Fibroblast of lung (primary cell): ENCODE measurements around the gene OR52B2. TPM values are rescaled to one million over a fixed set of nuclear protein-coding genes. Genes with fewer than 3 reads are reported as not detected.

Experiments used
- DNase-seq, 2 donors: peaks; one replicate each; pipeline versions ENCODE4 v3.0.0 to v3.0.0-alpha.2; 2010; ENCODE audit warnings: low read depth in 2 of 2
- H2AFZ ChIP-seq: 2 replicates; pipeline ENCODE4 v1.5.1; 2012; ENCODE audit warnings: low read length, control low read depth, inconsistent platforms
- H3K27ac ChIP-seq: 2 replicates; pipeline ENCODE4 v1.5.1; 2011; ENCODE audit warnings: low read length, control low read depth; ENCODE audit not compliant: insufficient read depth
- H3K27me3 ChIP-seq: 2 replicates; pipeline ENCODE4 v1.5.1; 2011; ENCODE audit warnings: mild to moderate bottlenecking, low read length; ENCODE audit not compliant: control insufficient read depth, insufficient read depth
- H3K36me3 ChIP-seq: 2 replicates; pipeline ENCODE4 v1.5.1; 2011; ENCODE audit warnings: low read length; ENCODE audit not compliant: control insufficient read depth, insufficient read depth
- H3K4me1 ChIP-seq: 2 replicates; pipeline ENCODE4 v1.5.1; 2011; ENCODE audit warnings: low read length; ENCODE audit not compliant: control insufficient read depth, insufficient read depth; ENCODE audit errors: extremely low read depth
- H3K4me2 ChIP-seq: 2 replicates; pipeline ENCODE4 v1.5.1; 2011; ENCODE audit warnings: low read length, control low read depth; ENCODE audit not compliant: insufficient read depth; ENCODE audit errors: extremely low read depth
- H3K4me3 ChIP-seq, 4 experiments: fragments of 200-600 bp in 1 of 4; sonication (generic) in 1 of 4; replicated peaks in 1 of 4; 2 replicates each; pipeline ENCODE4 v1.5.1; 2011 to 2016; ENCODE audit warnings: low read length in 4 of 4, low read depth in 3 of 4, mild to moderate bottlenecking in 3 of 4, control low read depth in 2 of 4, inconsistent platforms in 1 of 4, mixed read lengths in 1 of 4; ENCODE audit not compliant: insufficient read depth in 1 of 4; ENCODE audit errors: control extremely low read depth in 1 of 4
- H3K79me2 ChIP-seq: 2 replicates; pipeline ENCODE4 v1.5.1; 2012; ENCODE audit warnings: mild to moderate bottlenecking, low read length, inconsistent platforms; ENCODE audit not compliant: control insufficient read depth, insufficient read depth
- H3K9ac ChIP-seq: 2 replicates; pipeline ENCODE4 v1.5.1; 2011; ENCODE audit warnings: mild to moderate bottlenecking, low read length, control low read depth; ENCODE audit not compliant: insufficient read depth
- H3K9me3 ChIP-seq: 2 replicates; pipeline ENCODE4 v1.5.1; 2012; ENCODE audit warnings: low read depth, low read length; ENCODE audit not compliant: control insufficient read depth, insufficient read depth
- H4K20me1 ChIP-seq: 2 replicates; pipeline ENCODE4 v1.5.1; 2011; ENCODE audit warnings: low read length; ENCODE audit not compliant: control insufficient read depth, insufficient read depth; ENCODE audit errors: extremely low read depth
- EZH2 ChIP-seq: IDR thresholded peaks from 2 replicates; pipeline ENCODE4 v1.5.1; 2012; ENCODE audit warnings: low read length, control low read depth, mild to moderate bottlenecking; ENCODE audit errors: missing control alignments
- polyA plus RNA-seq, 2 donors: library from polyadenylated mRNA; depleted of rRNA in 1 of 2; stranded (reverse) in 1 of 2; unstranded in 1 of 2; fragments of >200 nt; gene quantifications; 2 replicates each; pipeline ENCODE4 v1.2.1, GENCODE V29; 2011 to 2012; ENCODE audit warnings: missing spikeins in 1 of 2
- total RNA-seq: library from RNA; depleted of rRNA; stranded (reverse); fragments of >200 nt; gene quantifications from 2 replicates; pipeline ENCODE4 v1.2.1, GENCODE V29; 2014
- TF ChIP-seq, protein P1 (sequence below), 2 donors: IDR thresholded peaks in 1 of 2; conservative IDR thresholded peaks in 1 of 2; 1 replicate in 1 of 2; 2 replicates in 1 of 2; pipeline ENCODE4 v1.5.1; 2011 to 2012; ENCODE audit warnings: low read length in 2 of 2, control low read depth in 1 of 2, inconsistent platforms in 1 of 2, low read depth in 1 of 2, mild to moderate bottlenecking in 1 of 2

OR52B2 gene
- total and polyA plus RNA-seq, 2 donors (not counting 1 experiment from before 2014, with no cell fraction given), result not detected

DNA sequence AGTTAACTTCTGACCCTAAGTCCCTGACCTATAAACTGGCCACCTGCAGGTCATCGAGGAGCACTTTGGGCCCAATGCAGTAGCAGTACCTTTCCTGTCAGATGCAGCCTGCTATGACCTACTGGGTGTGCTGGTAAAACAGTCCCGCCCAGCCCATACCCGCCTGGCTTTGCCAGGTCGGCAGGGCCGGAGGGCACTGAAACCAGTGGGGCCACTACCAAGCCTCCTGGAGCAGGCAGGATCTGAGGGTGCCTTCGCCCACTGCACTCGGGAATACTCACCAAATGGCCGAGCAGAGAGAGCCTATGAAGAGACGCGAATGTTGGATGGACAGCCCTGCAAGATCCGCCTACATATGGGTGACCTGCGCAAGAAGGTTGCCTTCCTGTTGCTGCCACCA, 39.7 kb upstream of the OR52B2 start:
- no peaks in the 10 kb centered on the region for H3K4me1 ChIP-seq
- no peaks in the 10 kb centered on the region for H3K9me3 ChIP-seq
- H3K9ac ChIP-seq, result no peak overlapping the region
- no peak for TF ChIP-seq EZH2
- TF ChIP-seq, protein P1, sequence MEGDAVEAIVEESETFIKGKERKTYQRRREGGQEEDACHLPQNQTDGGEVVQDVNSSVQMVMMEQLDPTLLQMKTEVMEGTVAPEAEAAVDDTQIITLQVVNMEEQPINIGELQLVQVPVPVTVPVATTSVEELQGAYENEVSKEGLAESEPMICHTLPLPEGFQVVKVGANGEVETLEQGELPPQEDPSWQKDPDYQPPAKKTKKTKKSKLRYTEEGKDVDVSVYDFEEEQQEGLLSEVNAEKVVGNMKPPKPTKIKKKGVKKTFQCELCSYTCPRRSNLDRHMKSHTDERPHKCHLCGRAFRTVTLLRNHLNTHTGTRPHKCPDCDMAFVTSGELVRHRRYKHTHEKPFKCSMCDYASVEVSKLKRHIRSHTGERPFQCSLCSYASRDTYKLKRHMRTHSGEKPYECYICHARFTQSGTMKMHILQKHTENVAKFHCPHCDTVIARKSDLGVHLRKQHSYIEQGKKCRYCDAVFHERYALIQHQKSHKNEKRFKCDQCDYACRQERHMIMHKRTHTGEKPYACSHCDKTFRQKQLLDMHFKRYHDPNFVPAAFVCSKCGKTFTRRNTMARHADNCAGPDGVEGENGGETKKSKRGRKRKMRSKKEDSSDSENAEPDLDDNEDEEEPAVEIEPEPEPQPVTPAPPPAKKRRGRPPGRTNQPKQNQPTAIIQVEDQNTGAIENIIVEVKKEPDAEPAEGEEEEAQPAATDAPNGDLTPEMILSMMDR (conservative IDR thresholded peaks at IDR 0.05 in 1 of 2, IDR thresholded peaks at IDR 0.05 in 1 of 2; ENCODE audit: low read depth in 1 of 2, low read length in 2 of 2), result no peak
- H3K36me3 ChIP-seq, result peaks cover 6% of the 10 kb centered on the region
- no peak overlapping the region for H3K27ac ChIP-seq
- no peak overlapping the region for H3K4me2 ChIP-seq
- DNase-seq, result no peak
- no peaks in the 10 kb centered on the region for H4K20me1 ChIP-seq
- H2AFZ ChIP-seq, result no peak overlapping the region
- no peak overlapping the region for H3K4me3 ChIP-seq
- H3K79me2 ChIP-seq, result no peaks in the 10 kb centered on the region
- no peaks in the 10 kb centered on the region for H3K27me3 ChIP-seq

DNA sequence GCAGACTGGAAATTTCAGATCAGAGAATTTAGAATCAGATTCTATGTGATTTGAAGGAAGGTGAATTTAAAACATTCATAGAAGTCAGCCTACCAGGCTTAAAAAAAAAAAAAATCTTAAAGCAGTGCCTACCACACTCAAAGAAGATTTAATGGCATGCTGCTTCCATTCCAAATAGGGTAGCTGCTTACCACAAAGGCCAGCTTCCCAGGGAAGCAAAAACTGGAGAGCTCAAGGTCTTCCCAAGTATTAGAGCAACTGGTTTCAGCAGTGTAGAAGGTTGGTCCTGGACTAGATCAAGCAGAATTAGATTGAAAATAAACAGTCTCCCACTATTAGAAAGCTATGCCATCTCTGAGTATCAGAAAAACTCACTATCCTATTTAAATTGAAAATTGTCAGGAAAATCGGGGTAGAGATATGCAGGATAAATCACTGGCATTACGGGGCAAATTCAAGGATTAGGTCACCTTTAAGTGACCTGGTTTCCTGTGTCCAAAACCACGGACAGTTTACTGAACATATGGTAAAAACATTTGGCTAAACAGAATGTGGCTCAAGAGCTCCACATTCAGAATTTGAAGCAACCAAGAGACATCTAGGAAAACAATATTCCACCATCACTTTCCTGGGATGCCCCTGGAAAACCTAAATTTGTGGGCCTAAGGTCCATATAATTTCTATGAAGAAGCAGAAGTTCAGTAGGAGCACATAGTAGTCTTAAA, 36.5 kb upstream of the OR52B2 start:
- DNase-seq, result peak in 1 of 2 donors; percentile 46
- H3K36me3 ChIP-seq, result peaks cover 3% of the 10 kb centered on the region
- no peaks in the 10 kb centered on the region for H3K4me1 ChIP-seq
- no peak overlapping the region for H3K27ac ChIP-seq
- H3K9ac ChIP-seq, result no peak overlapping the region
- no peaks in the 10 kb centered on the region for H3K27me3 ChIP-seq
- H3K4me2 ChIP-seq, result no peak overlapping the region
- no peak overlapping the region for H3K4me3 ChIP-seq
- no peaks in the 10 kb centered on the region for H4K20me1 ChIP-seq
- no peaks in the 10 kb centered on the region for H3K9me3 ChIP-seq
- no peaks in the 10 kb centered on the region for H3K79me2 ChIP-seq
- no peak overlapping the region for H2AFZ ChIP-seq
- no peak for TF ChIP-seq EZH2

DNA sequence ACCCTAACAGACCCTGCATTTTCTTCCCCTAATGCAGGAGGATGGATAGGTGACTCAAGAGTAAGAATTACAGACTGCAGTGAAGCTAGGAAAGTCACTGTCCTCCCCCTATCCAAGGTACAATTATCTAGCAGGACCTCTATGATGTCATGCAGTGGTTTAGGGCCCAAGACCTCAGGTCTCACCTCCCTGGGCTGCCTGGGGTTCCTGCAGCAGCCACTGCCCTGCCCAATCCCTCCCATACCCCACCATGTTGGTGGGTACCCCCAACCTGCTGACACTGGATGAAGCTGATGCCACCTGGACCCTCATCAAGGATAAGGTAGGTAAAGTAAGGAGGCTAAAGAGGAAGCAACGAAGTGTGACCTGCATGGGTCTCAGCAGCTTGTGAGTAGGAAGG, 35.2 kb upstream of the OR52B2 start, which contains the start of gene C11orf42:
C11orf42 (plus strand) TSS at position 192 of the 400 bp plus-strand sequence; CDS start at position 251, 59 bp downstream.
- Histone ChIP-seq H3K27me3 (no peaks in the 10 kb centered on the region), H3K27ac (no peak within 1 kb of the TSS), H3K9ac (no peak within 1 kb of the TSS), H4K20me1 (no peaks in the 10 kb centered on the region), H3K4me3 (no peak within 1 kb of the TSS), H3K36me3 (peaks cover 2% of the 10 kb centered on the region), H3K4me2 (no peak within 1 kb of the TSS), H3K9me3 (no peaks in the 10 kb centered on the region), H2AFZ (no peak within 1 kb of the TSS), H3K4me1 (no peaks in the 10 kb centered on the region), H3K79me2 (no peaks in the 10 kb centered on the region)
- DNase-seq, result no peak
- TF ChIP-seq EZH2, result no peak
- TF ChIP-seq, protein P1 (conservative IDR thresholded peaks at IDR 0.05 in 1 of 2, IDR thresholded peaks at IDR 0.05 in 1 of 2; ENCODE audit: low read depth in 1 of 2, low read length in 2 of 2), result no peak
